GM12873 (cell line): Measurements from ENCODE around the gene KRTAP20-3.

Source experiments
- CTCF ChIP-seq: IDR thresholded peaks from 2 replicates; pipeline ENCODE4 v1.5.1; 2012; ENCODE audit warnings: low read depth, mild to moderate bottlenecking, moderate library complexity, low read length, control low read depth; ENCODE audit not compliant: insufficient read depth; ENCODE audit errors: missing control alignments

Gene KRTAP20-3

GRCh38 chr21:30634906-30635305 is 7.8 kb upstream of the KRTAP20-3 start, which contains the start of gene KRTAP20-2:
Gene KRTAP20-2 (plus strand): TSS chr21:30635206. CDS start chr21:30635264, 58 bp downstream.
- no peak for TF ChIP-seq CTCF

- TF ChIP-seq CTCF: no peak
These were observed 4.0 kb upstream of the KRTAP20-3 start for GRCh38 chr21:30638686-30639085.

GRCh38 chr21:30646904-30647414 is 4.3 kb downstream of the KRTAP20-3 start:
- TF ChIP-seq CTCF: no peak

- TF ChIP-seq CTCF: no peak
These were observed 10.2 kb downstream of the KRTAP20-3 start for GRCh38 chr21:30652891-30653290.

GRCh38 chr21:30668776-30669175 is 26.1 kb downstream of the KRTAP20-3 start:
- no peak for TF ChIP-seq CTCF

GRCh38 chr21:30672985-30673650 is 30.5 kb downstream of the KRTAP20-3 start:
- TF ChIP-seq CTCF: no peak

- no peak for TF ChIP-seq CTCF
These were observed 31.6 kb downstream of the KRTAP20-3 start for GRCh38 chr21:30674312-30674711.

GRCh38 chr21:30676737-30677136 is 34.1 kb downstream of the KRTAP20-3 start:
- no peak for TF ChIP-seq CTCF
